Mesothelial cell of epicardium (in vitro differentiated cells): ENCODE data around the gene CRADD. TPM values are rescaled to one million over a fixed set of nuclear protein-coding genes. Genes with fewer than 3 reads are reported as not detected.
"Not testable (repeated sequence)": the region's sequence is repeated elsewhere in the genome, so short reads cannot be mapped to it uniquely, and the experiment has no call there.

Experiments used
- DNase-seq, 2 experiments: peaks; one replicate each; pipeline ENCODE4 v3.0.0; 2021; ENCODE audit warnings: low spot score in 2 of 2; ENCODE audit not compliant: unreplicated experiment in 2 of 2
- H3K27ac Mint-ChIP-seq: 2 replicates; pipeline ENCODE4 v1.8.0; 2021; ENCODE audit warnings: mixed read lengths
- H3K27me3 Mint-ChIP-seq: 2 replicates; pipeline ENCODE4 v1.8.0; 2021; ENCODE audit warnings: low read depth, mixed read lengths
- H3K36me3 Mint-ChIP-seq: 2 replicates; pipeline ENCODE4 v1.8.0; 2021; ENCODE audit warnings: mixed read lengths
- H3K4me1 Mint-ChIP-seq: 2 replicates; pipeline ENCODE4 v1.8.0; 2021; ENCODE audit warnings: mixed read lengths
- H3K4me3 Mint-ChIP-seq: 2 replicates; pipeline ENCODE4 v1.8.0; 2021; ENCODE audit warnings: mild to moderate bottlenecking, moderate library complexity, mixed read lengths
- H3K9me3 Mint-ChIP-seq: 2 replicates; pipeline ENCODE4 v1.8.0; 2021; ENCODE audit warnings: mixed read lengths
- CTCF ChIP-seq: fragments of 200-600 bp; sonication (generic); IDR thresholded peaks from one replicate; pipeline ENCODE4 v1.5.0; 2021; ENCODE audit warnings: antibody characterized with exemption; ENCODE audit not compliant: unreplicated experiment
- total RNA-seq: library from RNA; stranded (reverse); gene quantifications from 3 replicates; pipeline ENCODE4 v1.2.1, GENCODE V29; 2021

Gene CRADD
- total RNA-seq, 1 donor from 2014 or later = 6.6 TPM

DNA sequence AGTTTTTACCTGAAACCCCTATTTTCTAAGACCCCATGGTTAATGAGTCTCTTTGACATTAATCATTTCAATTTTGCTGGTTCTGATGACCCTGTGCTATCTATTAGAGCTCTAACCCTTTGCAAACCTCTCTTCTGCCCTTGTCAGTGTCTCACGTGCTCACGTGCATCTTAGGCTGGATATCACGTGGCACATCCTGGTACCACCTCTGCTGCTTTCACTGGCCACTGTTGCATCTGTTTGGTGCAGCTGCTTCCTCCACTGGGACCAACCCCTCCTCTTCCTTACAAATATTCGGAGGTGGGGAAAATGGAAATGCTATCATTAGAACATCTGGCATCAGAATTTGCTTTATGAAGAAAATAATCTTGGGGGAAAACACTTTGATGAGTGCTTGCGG, 119.6 kb downstream of the CRADD start:
- TF ChIP-seq CTCF = no peak
- no peak overlapping the region for H3K4me3 Mint-ChIP-seq
- no peaks in the 10 kb centered on the region for H3K27me3 Mint-ChIP-seq
- no peak for DNase-seq
- no peak overlapping the region for H3K27ac Mint-ChIP-seq
- no peaks in the 10 kb centered on the region for H3K4me1 Mint-ChIP-seq
- no peaks in the 10 kb centered on the region for H3K9me3 Mint-ChIP-seq
- H3K36me3 Mint-ChIP-seq = no peaks in the 10 kb centered on the region

DNA sequence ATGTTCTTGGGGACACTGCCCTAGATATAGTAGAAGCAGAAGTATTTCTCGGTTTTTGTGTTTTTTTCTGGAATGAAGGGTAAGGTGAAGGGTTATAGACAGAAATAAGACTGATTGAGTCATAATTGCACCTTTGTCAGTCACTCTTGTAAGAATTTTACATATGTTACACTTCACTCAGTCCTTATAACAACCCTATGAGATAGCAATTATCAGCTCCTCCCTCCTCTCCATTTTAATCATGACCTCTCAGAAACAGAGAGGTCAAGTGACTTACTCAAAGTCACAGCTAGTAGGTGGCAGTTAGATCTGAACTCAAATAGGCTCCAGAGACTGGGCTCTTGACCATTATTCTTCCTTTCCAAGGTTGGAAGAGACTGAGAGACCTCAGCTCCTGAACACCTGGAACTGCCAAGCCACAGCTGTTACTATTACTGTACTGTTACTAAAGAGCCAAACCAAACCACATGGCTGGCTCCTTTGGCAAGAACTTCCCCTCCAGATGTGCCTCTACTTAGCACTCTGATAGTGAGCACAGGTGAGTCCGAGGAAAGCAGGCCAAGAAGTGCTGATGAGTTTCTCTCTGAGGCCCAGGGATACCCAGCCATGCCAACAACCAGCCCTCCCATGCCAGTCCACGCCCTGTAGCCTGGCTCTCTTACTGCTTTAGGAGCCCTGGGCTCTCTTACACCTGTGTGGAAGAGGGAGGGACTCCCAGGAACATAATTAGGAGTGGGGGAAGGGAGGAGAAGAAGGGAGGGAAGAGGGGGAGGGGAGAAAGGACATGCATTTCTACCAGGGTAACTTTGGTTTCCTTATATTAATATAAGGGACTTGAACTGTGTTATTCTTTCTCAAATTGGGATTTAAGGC, 121.3 kb downstream of the CRADD start:
- Mint-ChIP-seq H3K27ac (no peak overlapping the region), H3K27me3 (no peaks in the 10 kb centered on the region), H3K36me3 (no peaks in the 10 kb centered on the region), H3K4me1 (peaks cover 12% of the 10 kb centered on the region), H3K4me3 (no peak overlapping the region), H3K9me3 (no peaks in the 10 kb centered on the region)
- TF ChIP-seq CTCF = no peak
- no peak for DNase-seq

DNA sequence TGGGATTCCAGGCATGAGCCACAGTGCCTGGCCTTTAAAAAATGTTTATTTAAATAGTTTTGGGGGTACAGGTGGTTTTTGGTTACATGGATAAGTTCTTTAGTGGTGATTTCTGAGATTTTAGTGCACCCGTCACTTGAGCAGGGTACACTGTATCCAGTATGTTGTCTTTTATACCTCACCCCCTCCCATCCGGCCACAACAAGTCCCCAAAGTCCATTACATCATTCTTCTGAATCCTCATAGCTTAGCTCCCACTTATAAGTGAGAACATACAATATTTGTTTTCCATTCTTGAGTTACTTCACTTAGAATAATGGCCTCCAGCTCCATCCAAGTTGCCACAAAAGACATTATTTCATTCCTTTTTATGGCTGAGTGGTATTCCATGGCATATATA, 124.5 kb downstream of the CRADD start:
- H3K4me3 Mint-ChIP-seq = not testable (repeated sequence)
- H3K4me1 Mint-ChIP-seq = peaks cover 30% of the 10 kb centered on the region

GRCh38 chr12:93802293-93802692, 125.1 kb downstream of the CRADD start:
- H3K36me3 Mint-ChIP-seq = no peaks in the 10 kb centered on the region
- no peaks in the 10 kb centered on the region for H3K27me3 Mint-ChIP-seq
- TF ChIP-seq CTCF = no peak
- no peak overlapping the region for H3K4me3 Mint-ChIP-seq
- no peak for DNase-seq
- no peaks in the 10 kb centered on the region for H3K9me3 Mint-ChIP-seq
- H3K27ac Mint-ChIP-seq = no peak overlapping the region
- peaks cover 31% of the 10 kb centered on the region for H3K4me1 Mint-ChIP-seq

More for the DNA sequence above, 124.5 kb downstream of the CRADD start:
- not testable (repeated sequence) for DNase-seq, H3K27ac Mint-ChIP-seq, H3K9me3 Mint-ChIP-seq, H3K27me3 Mint-ChIP-seq, H3K36me3 Mint-ChIP-seq

GRCh38 chr12:93802698-93803423, 125.7 kb downstream of the CRADD start:
- Mint-ChIP-seq H3K27me3 (no peaks in the 10 kb centered on the region), H3K36me3 (no peaks in the 10 kb centered on the region), H3K4me1 (peaks cover 31% of the 10 kb centered on the region), H3K27ac (peak overlapping the region; percentile 71), H3K4me3 (no peak overlapping the region), H3K9me3 (no peaks in the 10 kb centered on the region)
- TF ChIP-seq CTCF = no peak
- DNase-seq = no peak

DNA sequence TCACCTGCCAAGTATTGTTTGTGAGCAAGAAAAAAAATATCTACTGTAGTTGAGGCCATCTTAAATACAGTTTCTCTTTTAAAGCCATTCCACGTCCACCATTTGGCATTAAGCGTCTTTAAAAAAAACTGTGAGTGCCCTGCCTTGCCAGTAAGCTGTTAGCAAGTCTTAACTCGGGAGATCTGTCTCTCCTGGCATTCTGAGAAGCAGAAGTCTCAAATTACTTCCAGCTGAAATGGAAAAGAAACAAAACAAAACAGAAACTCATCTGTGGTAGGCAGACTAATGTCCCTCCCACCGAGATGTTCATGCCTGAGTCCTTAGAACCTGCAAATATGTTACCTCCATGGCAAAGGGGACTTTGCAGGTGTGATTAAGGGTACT, 126.2 kb downstream of the CRADD start:
- H3K4me3 Mint-ChIP-seq = no peak overlapping the region
- TF ChIP-seq CTCF = no peak
- peaks cover 33% of the 10 kb centered on the region for H3K4me1 Mint-ChIP-seq
- no peak for DNase-seq
- H3K27me3 Mint-ChIP-seq = no peaks in the 10 kb centered on the region
- H3K36me3 Mint-ChIP-seq = no peaks in the 10 kb centered on the region
- H3K27ac Mint-ChIP-seq = peak overlapping the region; percentile 71
- H3K9me3 Mint-ChIP-seq = no peaks in the 10 kb centered on the region
